GM10266 (cell line): ENCODE measurements around the gene GNB1L.

Source experiments
- DNase-seq: peaks from one replicate; pipeline ENCODE4 v3.0.0; 2012; ENCODE audit errors: extremely low spot score
- CTCF ChIP-seq: IDR thresholded peaks from 2 replicates; pipeline ENCODE4 v1.5.1; 2012; ENCODE audit warnings: mild to moderate bottlenecking, low read depth; ENCODE audit not compliant: control insufficient read depth, insufficient read depth; ENCODE audit errors: missing control alignments

GNB1L gene

GRCh38 chr22:19747551-19747950, 107.1 kb downstream of the GNB1L start:
- no peak for TF ChIP-seq CTCF
- no peak for DNase-seq

DNA sequence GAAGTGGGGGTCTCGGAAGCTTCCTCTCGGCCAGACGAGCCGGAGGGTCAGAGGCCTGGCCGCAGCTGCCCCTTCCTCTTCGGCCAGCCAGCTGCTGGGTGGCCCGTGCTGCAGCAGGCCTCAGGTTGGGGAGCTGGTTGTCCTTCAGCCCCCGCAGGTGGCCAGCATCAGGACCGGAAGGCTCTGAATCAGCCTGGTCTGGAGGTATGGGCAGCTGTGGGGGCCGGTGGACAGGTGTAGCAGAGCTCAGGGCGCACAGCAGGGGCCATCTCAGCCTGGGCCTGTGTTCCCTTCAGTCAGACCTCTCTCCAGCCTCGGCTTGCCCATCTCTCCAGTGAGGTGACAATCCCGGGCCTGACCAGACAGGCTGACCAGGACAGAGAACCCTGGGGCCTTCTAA, 107.9 kb downstream of the GNB1L start:
- no peak for DNase-seq

GRCh38 chr22:19745155-19746101, 109.2 kb downstream of the GNB1L start:
- no peak for TF ChIP-seq CTCF
- no peak for DNase-seq

More for the DNA sequence above, 107.9 kb downstream of the GNB1L start:
- no peak for TF ChIP-seq CTCF

DNA sequence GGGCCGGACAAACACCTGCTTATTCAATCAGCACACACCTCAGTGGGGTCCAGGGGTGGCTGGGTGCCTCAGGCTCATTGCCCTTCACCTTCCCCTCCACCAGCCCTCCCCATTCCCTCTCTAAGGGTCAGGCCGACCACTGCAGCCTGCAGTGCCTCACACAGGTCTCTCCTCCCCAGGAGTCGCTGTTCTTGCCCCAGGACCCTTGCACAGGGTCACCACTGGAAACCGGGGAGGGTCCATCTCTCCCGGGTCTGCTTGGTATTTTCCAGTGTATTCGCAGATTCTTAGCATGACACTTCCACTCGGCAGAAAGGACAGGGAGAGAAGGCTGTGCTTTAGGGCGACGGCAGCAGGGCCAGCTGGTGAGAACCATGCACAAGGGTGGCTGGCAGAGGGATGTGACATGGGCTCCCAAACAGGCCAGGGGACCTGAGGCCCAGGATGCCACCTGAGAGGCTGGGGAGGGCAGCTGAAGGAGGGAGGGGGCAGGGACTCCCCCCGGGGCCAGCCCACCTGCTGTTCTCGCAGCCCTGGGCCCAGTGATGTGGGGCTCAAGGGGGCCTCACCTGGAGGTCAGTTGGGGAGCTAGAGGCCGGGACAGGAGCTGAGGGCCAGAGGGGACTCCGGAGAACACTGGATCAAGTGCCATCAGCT, 110.2 kb downstream of the GNB1L start:
- DNase-seq, result no peak
- no peak for TF ChIP-seq CTCF

DNA sequence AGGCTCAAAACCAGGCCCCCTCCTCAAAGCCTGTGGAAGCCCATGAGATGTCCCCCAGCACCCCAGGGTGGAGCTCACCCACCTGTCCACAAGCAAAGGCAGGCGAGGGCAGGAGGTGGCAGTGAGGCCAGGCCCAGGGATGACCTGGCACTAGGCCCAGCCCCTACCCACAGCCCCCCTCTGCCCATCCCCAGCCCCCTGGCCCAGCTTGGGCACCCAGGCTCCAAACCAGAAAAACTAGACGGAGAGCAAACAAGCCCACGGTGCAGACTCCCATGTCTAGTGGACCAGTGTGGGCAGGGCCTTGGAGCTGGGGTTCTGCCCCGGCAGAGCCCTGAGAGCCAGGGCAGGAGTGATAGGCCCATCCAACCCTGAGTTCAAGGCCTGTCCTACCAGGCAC, 111.0 kb downstream of the GNB1L start:
- no peak for DNase-seq
- TF ChIP-seq CTCF, result no peak

DNA sequence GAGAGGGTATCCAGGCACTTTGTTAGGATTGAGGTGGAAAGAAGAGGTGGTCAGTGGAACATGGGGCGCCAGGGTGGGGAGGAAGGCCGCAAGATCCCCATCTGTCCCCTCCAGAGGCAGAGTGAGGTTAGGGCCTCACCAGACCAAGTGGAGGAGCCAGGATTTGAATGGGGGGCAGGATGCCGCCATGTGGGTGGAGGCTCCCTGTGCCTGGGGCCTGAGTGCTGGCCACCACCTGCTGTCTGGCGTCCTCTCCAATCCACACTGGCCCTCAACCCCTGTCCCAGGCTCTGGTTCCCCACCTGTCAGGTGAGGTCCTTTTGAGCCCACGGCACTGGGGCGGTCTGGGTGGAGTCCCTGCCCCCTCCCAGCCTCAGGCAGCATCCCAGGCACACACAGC, 111.6 kb downstream of the GNB1L start:
- no peak for TF ChIP-seq CTCF
- no peak for DNase-seq

DNA sequence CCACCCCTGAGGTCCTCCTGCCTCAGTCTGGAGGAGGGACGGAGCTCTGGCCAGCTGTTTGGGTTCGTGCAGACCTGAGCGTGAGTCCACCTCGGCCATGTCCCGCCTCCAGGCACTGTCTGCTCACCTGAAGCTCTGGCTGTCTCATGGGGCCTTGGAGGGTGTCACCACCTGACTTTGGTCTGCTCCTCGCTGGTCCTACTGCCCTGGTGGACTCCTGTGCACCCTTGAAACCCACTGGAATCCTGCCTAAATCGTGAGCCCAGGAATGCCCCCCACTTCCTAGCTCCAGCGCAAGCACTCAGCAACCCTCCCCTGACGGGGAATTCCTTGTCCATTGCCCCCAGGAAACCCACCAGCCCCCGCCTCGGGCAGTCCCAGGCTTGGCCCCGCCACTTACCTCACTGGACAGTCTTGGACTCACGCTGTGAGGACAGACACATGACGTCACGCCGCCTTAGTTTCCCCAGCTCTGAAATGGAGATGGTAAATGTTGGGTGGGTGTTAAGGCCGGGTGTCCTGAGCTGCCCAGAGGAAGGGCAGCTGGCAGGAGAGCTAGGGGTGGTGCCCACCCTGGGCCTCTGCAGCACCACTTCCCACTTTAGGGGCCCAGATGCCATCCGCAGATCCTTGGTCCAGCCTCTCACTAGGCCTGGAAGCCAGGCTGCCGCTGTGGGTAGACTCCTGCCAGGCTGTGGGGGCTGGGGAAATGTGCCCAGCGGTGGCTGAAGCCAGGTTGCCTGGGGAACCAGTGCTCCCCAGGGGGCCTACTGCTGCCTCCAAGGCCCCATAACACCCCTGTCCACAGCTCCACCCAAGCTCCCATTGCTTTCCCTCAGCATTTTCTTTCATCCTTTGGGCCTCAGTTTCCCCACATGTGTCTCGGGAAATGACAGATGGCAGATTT, 112.3 kb downstream of the GNB1L start:
- no peak for TF ChIP-seq CTCF
- no peak for DNase-seq
